Neural cell (in vitro differentiated cells): ENCODE results near the gene GADD45A.

Experiments used
- CTCF ChIP-seq: fragments of 450-650 bp; IDR thresholded peaks from 2 replicates; pipeline ENCODE4 v1.5.1; 2014; ENCODE audit warnings: antibody characterized with exemption, mild to moderate bottlenecking, moderate library complexity; ENCODE audit not compliant: poor library complexity, severe bottlenecking
- EZH2 ChIP-seq: fragments of 200-600, 300-800 bp; shearing (Covaris generic), sonication (generic); IDR thresholded peaks from 2 replicates; pipeline ENCODE4 v1.6.1; 2014; ENCODE audit warnings: antibody characterized with exemption, low read length, borderline replicate concordance, mild to moderate bottlenecking; ENCODE audit not compliant: insufficient read depth, poor library complexity, severe bottlenecking
- MXI1 ChIP-seq: fragments of 450-650 bp; conservative IDR thresholded peaks from 2 replicates; pipeline ENCODE4 v1.6.1; 2014; ENCODE audit warnings: antibody characterized with exemption, mild to moderate bottlenecking; ENCODE audit not compliant: poor library complexity, severe bottlenecking

GRCh38 chr1:67708606-67709005, 23.6 kb downstream of the GADD45A start:
- TF ChIP-seq MXI1 (no peak), CTCF (no peak), EZH2 (no peak)
